NCI-H774 (cell line): ENCODE measurements around the gene NME9.
A peak's percentile ranks its signal among the peaks of the same experiment; 100 is the strongest.
"Not testable (repeated sequence)": the region's sequence is repeated elsewhere in the genome, so short reads cannot be mapped to it uniquely, and the experiment has no call there.

Source experiments
- DNase-seq: peaks from one replicate; lab custom pipeline; 2025; lab: John Stamatoyannopoulos, UW

The NME9 gene, protein sequence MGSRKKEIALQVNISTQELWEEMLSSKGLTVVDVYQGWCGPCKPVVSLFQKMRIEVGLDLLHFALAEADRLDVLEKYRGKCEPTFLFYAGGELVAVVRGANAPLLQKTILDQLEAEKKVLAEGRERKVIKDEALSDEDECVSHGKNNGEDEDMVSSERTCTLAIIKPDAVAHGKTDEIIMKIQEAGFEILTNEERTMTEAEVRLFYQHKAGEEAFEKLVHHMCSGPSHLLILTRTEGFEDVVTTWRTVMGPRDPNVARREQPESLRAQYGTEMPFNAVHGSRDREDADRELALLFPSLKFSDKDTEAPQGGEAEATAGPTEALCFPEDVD

DNA sequence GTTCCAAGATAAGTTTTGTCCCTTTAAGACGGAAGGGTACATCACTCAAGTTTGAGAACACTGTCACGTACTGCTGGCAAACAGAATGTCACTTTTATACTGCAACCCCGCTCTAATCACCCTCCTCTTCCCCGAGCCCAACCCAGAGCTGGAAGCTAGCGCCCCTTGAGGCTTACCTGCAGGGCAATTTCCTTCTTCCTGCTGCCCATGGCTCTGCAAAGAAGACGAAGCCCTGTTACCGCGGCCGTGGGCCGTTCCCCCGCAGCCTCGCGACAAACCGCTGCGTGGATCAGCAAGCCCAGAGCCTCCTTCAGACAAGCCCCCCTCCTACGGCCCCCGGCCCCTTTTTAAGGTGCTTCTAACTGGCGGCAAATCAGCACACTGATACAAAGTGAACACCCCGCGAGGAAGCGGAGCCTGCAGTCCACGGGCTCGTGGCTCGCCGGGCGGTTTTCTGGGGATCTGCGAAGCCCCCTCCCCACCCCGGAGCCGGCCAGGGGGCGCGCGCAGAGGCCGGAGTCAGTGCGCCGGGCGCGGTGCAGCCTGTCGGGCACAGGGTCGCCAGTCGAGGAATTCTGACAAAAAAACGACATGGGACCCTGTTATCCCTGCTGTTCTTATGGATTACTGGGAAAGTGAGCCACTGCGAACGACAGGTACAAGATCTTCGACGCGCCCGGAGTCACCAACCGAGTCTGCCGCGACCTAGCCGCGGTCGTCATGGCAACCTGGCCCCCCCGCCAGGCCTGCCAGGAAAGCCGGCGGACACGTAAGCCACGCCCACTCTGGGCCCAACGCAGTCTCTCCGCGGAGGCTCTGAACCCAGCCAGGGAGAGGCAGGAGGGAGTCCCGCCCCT, at the start of gene NME9:
TSS of gene NME9 (minus strand) at position 725 of the 857 bp plus-strand sequence. CDS start at position 209, 516 bp downstream.
- DNase-seq = peak; percentile 94

GRCh38 chr3:138378990-138379389, 49.3 kb upstream of the NME9 start:
- no peak for DNase-seq

GRCh38 chr3:138378331-138378730, 48.7 kb upstream of the NME9 start:
- no peak for DNase-seq

- DNase-seq = no peak
These were observed 48.2 kb upstream of the NME9 start for GRCh38 chr3:138377804-138378203.

GRCh38 chr3:138377212-138377611, 47.6 kb upstream of the NME9 start:
- DNase-seq = not testable (repeated sequence)

DNA sequence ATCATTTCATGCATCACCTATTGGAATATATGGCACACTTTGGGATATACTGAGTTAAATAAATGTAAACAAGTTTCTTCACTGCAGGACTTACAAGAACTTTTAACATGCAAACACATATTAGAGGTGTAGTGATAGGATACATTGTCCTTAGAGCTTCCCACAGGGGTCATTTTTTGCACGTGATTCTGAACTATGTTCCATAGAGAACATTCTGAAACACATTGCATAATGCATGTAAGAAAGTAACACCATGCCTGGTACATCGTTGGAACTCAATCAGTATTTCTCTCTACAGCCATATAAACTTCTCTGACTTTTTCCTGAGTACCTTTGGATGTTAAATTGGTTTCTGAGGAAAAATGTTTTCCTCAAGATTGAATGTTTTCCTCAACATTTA, 47.0 kb upstream of the NME9 start:
- no peak for DNase-seq

GRCh38 chr3:138375447-138375846, 45.8 kb upstream of the NME9 start:
- DNase-seq = no peak

DNA sequence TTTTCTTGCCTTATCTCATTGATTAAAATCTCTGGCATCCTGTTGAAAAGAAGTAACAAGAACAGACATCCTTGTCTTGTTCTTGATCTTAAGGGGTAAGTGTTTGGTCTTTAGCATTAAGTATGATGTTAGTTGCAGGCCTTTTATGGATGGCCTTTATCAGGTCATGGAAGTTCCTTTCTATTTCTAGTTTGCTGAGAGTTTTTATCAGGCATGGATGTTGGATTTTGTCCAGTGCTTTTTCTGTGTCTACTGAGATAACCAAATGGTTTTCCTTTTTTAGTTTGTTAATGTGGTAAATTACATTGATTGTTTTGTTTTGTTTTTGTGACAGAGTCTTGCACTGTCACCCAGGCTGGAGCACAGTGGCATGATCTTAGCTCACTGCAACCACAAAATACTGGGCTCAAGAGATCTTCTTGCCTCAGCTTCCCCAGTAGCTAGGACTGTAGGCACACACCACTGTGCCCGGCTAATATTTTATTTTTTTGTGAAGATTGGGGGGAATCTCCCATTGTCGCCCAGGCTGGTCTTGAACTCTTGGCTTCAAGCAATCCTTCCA, 45.0 kb upstream of the NME9 start:
- no peak for DNase-seq

- DNase-seq = no peak
These were observed 44.1 kb upstream of the NME9 start for GRCh38 chr3:138373736-138374094.

GRCh38 chr3:138373087-138373735, 43.6 kb upstream of the NME9 start:
- no peak for DNase-seq

- DNase-seq = no peak
These were observed 41.7 kb upstream of the NME9 start for GRCh38 chr3:138371070-138371965.

DNA sequence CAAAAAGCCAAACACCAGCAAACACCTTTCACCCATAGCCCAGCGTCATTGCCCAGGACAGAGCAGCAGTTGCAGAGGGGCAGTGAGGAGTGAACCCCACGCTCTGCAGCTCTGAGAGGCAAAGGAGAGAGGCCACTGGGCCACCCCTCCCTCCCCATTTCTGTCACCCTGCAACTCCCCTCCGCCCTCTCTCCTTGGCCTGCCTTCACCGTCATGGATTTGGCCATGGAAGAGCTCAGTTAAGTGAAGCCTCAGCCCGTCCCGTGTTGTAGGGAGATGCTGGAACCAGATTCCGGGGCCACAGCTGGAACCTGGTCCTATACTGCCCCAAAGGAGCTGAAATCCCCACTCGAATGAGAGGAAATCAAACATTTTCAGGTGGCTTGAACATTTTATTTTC, 40.7 kb upstream of the NME9 start:
- no peak for DNase-seq

DNA sequence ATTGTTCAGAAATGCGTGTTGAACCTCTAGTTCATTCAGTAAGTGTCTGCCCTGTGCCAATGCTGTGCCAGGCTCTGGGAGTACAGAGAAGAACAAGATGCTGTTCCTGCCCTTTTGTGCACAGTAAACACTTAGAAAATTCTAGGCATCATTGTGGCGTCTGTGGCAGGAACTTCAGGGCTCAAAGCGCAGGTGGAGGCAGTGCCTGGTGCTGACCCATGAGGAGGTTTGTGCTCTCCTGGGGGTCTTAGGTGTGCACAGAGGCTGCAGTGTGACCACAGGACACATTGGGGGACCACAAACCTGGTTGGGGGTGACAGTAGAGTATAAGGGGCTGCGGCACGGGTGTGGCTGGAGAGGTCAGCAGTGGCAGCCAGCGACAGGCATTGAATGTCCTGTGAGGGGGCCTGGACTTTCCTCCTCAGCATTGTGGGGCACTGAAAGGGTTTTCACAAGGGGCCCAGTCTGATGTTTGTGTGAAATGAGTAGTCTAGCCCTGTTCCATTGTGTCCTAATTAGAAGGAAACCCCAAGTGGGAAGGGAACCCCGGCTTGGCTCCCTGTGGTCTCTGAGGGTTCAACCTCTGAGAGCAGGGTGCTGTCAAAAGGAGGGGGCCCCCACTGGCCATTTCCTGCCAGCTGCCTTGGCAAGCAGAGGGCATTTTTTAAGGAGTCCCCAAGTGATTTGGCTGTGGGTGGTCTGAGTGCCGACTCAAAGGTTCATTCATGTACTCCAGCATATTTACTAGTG, 39.7 kb upstream of the NME9 start:
- no peak for DNase-seq

- no peak for DNase-seq
These were observed 38.3 kb upstream of the NME9 start for GRCh38 chr3:138367911-138368310.

GRCh38 chr3:138367326-138367850, 37.7 kb upstream of the NME9 start:
- DNase-seq = no peak

GRCh38 chr3:138366006-138366759, 36.5 kb upstream of the NME9 start:
- no peak for DNase-seq

DNA sequence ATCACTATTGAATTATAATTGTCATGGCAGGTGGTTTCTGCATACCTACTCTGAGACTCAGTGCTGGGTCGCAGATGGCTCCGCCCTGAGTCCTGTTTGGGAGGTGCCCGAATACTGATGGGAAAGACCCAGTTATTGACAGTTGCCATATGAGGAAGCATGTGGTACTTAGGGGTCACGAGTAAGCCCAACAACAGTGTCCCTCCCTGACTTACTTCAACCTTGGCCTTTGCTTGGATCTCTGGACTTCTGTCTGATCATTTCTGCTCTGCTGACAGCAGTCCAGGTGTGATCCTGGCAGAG, 35.6 kb upstream of the NME9 start:
- DNase-seq = no peak

DNA sequence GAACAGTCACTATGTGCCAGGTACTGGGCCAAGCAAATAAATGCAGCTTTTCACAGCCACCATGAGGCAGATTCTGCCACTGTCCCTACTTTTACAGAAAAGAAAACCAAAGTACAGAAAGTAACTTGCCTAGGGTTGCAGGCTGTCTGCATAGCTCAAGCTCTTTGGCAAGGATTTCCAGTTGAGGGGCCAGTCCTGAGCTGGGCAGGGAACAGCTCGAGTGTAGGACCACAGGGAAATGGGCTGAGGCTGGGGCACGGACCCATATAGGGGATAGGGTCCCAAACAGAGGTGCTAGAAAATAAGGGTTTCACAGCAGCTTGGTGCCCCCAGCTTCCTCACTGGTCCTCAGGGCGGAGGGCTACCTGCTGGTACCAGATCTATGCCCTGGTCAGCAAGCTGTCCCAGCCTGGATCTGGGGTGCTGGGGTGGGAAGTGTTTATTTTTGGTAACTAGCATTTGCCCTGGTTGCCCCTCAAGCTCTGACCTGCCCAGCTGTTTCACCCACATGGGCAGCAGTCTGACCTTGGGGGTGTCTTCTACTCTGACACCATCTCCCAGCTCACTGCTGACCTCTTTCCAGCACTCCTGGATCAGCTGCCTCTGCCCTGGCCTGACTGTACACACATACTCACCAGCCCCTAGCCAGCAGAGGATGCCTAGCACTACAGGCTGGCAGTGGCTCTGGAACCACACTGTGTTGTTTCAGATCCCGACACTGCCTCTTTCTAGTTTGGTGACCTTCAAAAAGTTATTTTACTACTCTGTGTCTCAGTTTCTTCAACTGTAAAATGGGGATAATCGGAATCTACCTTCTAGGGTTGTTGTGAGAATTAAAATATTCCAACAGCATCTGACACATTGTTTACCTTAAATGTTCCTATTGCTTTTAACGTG, 35.0 kb upstream of the NME9 start:
- no peak for DNase-seq

DNA sequence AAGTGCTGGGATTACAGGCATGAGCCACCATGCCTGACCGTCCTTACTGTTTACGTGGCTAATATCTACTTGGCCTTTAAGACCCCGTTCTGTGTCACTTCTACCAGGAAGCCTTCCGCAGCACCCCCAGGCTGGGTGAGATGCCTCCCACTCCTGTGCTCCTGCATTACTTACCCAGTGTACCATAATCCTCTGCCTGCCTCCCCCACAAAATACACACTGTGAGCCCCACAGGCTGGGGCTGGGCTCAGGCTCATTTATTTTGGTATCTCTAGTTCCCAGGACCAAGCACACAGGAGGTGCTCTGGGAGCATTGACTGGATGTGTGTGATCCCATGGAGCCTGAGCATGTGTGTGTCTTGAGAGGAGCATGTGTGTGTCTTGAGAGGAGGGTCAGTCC, 33.7 kb upstream of the NME9 start:
- no peak for DNase-seq
